GM23338 (cell line): ENCODE measurements around the gene PIWIL4. TPM values are rescaled to one million over a fixed set of nuclear protein-coding genes. Genes with fewer than 3 reads are reported as not detected.

Experiments used
- ATAC-seq: fragments of 200-7000 bp; cut with Tn5 transposase; 3 replicates; pipeline ENCODE4 v1.9.1; 2020
- DNase-seq: peaks from one replicate; pipeline ENCODE4 v3.0.0-alpha.2; 2015; ENCODE audit warnings: low spot score
- H2AFZ ChIP-seq: fragments of 200-600 bp; sonication (generic); 2 replicates; pipeline ENCODE4 v1.8.0; 2016; ENCODE audit warnings: antibody characterized with exemption, mild to moderate bottlenecking, moderate library complexity
- H3F3A ChIP-seq: fragments of 200-600 bp; sonication (generic); replicated peaks from 2 replicates; pipeline ENCODE4 v1.8.0; 2017; ENCODE audit warnings: antibody characterized with exemption, mixed run types, low read depth
- H3K27ac ChIP-seq: fragments of 200-600 bp; sonication (generic); 2 replicates; pipeline ENCODE4 v1.6.1; 2016; ENCODE audit warnings: low read depth
- H3K27me3 ChIP-seq: fragments of 200-600 bp; sonication (generic); 2 replicates; pipeline ENCODE4 v1.8.0; 2016; ENCODE audit warnings: mild to moderate bottlenecking, mixed run types, moderate library complexity; ENCODE audit not compliant: insufficient read depth
- H3K36me3 ChIP-seq: fragments of 200-600 bp; sonication (generic); 2 replicates; pipeline ENCODE4 v1.8.0; 2016; ENCODE audit warnings: mild to moderate bottlenecking; ENCODE audit not compliant: insufficient read depth
- H3K4me1 ChIP-seq: fragments of 200-600 bp; sonication (generic); 2 replicates; pipeline ENCODE4 v1.8.0; 2016; ENCODE audit warnings: mild to moderate bottlenecking, moderate library complexity; ENCODE audit not compliant: insufficient read depth
- H3K4me2 ChIP-seq: fragments of 200-600 bp; sonication (generic); 2 replicates; pipeline ENCODE4 v1.7.1; 2017; ENCODE audit warnings: mixed run types
- H3K4me3 ChIP-seq: fragments of 200-600 bp; sonication (generic); 2 replicates; pipeline ENCODE4 v1.6.1; 2016; ENCODE audit warnings: mixed run types
- H3K79me2 ChIP-seq: fragments of 200-600 bp; sonication (generic); replicated peaks from 2 replicates; pipeline ENCODE4 v1.8.0; 2017; ENCODE audit warnings: mild to moderate bottlenecking; ENCODE audit not compliant: insufficient read depth
- H3K9me2 ChIP-seq: fragments of 200-600 bp; sonication (generic); 2 replicates; pipeline ENCODE4 v1.8.0; 2017; ENCODE audit not compliant: insufficient read depth
- H4K20me1 ChIP-seq: fragments of 200-600 bp; sonication (generic); replicated peaks from 2 replicates; pipeline ENCODE4 v1.8.0; 2017; ENCODE audit warnings: mild to moderate bottlenecking; ENCODE audit not compliant: insufficient read depth
- H3K27ac Mint-ChIP-seq: 2 replicates; pipeline ENCODE4 v1.8.0; 2020; ENCODE audit warnings: inconsistent platforms, mild to moderate bottlenecking, moderate library complexity, mixed read lengths
- H3K27me3 Mint-ChIP-seq: 3 replicates; pipeline ENCODE4 v1.8.0; 2022; ENCODE audit warnings: low read depth, mild to moderate bottlenecking, moderate library complexity, mixed read lengths, inconsistent platforms; ENCODE audit not compliant: insufficient read depth, poor library complexity
- H3K36me3 Mint-ChIP-seq: 3 replicates; pipeline ENCODE4 v1.8.0; 2021; ENCODE audit warnings: low read depth, mild to moderate bottlenecking, inconsistent platforms, moderate library complexity, mixed read lengths
- H3K4me1 Mint-ChIP-seq: 3 replicates; pipeline ENCODE4 v1.8.0; 2020; ENCODE audit warnings: mild to moderate bottlenecking, inconsistent platforms, mixed read lengths
- H3K4me3 Mint-ChIP-seq: 3 replicates; pipeline ENCODE4 v1.8.0; 2021; ENCODE audit warnings: moderate library complexity, mild to moderate bottlenecking, inconsistent platforms, mixed read lengths
- H3K9me3 Mint-ChIP-seq: 3 replicates; pipeline ENCODE4 v1.8.0; 2020; ENCODE audit warnings: moderate library complexity, mild to moderate bottlenecking, inconsistent platforms, mixed read lengths
- CREB1 ChIP-seq: fragments of 250-450 bp; sonication (Bioruptor Pico); IDR thresholded peaks from 2 replicates; pipeline ENCODE4 v1.5.0; 2020; ENCODE audit warnings: low read depth, mild to moderate bottlenecking, moderate library complexity
- CTCF ChIP-seq, 2 experiments: fragments of 200-600 bp in 1 of 2; sonication (generic) in 1 of 2; conservative IDR thresholded peaks; 2 replicates each; pipeline versions ENCODE4 v1.5.1 to v1.6.1; 2016 to 2017; ENCODE audit warnings: antibody characterized with exemption in 2 of 2, low read depth in 2 of 2, mild to moderate bottlenecking in 2 of 2, moderate library complexity in 1 of 2
- EZH2 ChIP-seq: fragments of 200-600 bp; sonication (generic); IDR thresholded peaks from one replicate; pipeline ENCODE4 v1.8.0; 2017; ENCODE audit warnings: antibody characterized with exemption, mild to moderate bottlenecking, low read depth; ENCODE audit not compliant: unreplicated experiment
- EZH2phosphoT487 ChIP-seq: fragments of 200-600 bp; sonication (generic); IDR thresholded peaks from one replicate; pipeline ENCODE4 v1.8.1; 2018; ENCODE audit warnings: antibody characterized with exemption; ENCODE audit not compliant: unreplicated experiment
- JUNB ChIP-seq: IDR thresholded peaks from one replicate; pipeline ENCODE4 v1.6.1; 2016; ENCODE audit warnings: antibody characterized with exemption; ENCODE audit not compliant: unreplicated experiment
- NANOG ChIP-seq: IDR thresholded peaks from 2 replicates; pipeline ENCODE4 v1.6.1; 2016; ENCODE audit warnings: antibody characterized with exemption, borderline replicate concordance
- POLR2AphosphoS5 ChIP-seq: IDR thresholded peaks from 2 replicates; pipeline ENCODE4 v1.6.1; 2016; ENCODE audit warnings: antibody characterized with exemption, low read depth
- ZNF331 ChIP-seq: fragments of 250-450 bp; sonication (Bioruptor Pico); IDR thresholded peaks from 2 replicates; pipeline ENCODE4 v1.5.0; 2020; ENCODE audit warnings: low read depth, mild to moderate bottlenecking, moderate library complexity
- polyA plus RNA-seq: library from polyadenylated mRNA; unstranded; fragments of >200 nt; fragmentation: Nextera tagmentation; extraction: Ambion mirVana; gene quantifications from 2 replicates; pipeline ENCODE4 v1.2.1, GENCODE V29; 2016
- total RNA-seq: library from RNA; depleted of rRNA; stranded (reverse); fragments of >200 nt; shearing (Covaris generic); gene quantifications from 2 replicates; pipeline ENCODE4 v1.2.3, GENCODE V29; 2014
- TF ChIP-seq, protein P1 (sequence below): IDR thresholded peaks from 2 replicates; pipeline ENCODE4 v1.6.1; 2016; ENCODE audit warnings: antibody characterized with exemption

PIWIL4 gene
- total and polyA plus RNA-seq, 2 experiments from 2014 or later: 0.23 to 0.66 TPM

- Histone ChIP-seq H3K36me3 (no peaks in the 10 kb centered on the region), H4K20me1 (no peaks in the 10 kb centered on the region), H3K27me3 (no peaks in the 10 kb centered on the region), H3K4me1 (no peaks in the 10 kb centered on the region; the same call in 1 of the 2 replicates), H3F3A (no peaks in the 10 kb centered on the region), H3K79me2 (no peaks in the 10 kb centered on the region), H3K27ac (no peak overlapping the region), H3K4me3 (no peak overlapping the region), H3K9me2 (no peaks in the 10 kb centered on the region), H3K4me2 (no peak overlapping the region), H2AFZ (no peak overlapping the region)
- ATAC-seq (no peak), DNase-seq (no peak)
- peaks cover 10% of the 10 kb centered on the region for H3K4me1 Mint-ChIP-seq
- H3K27me3 Mint-ChIP-seq: no peaks in the 10 kb centered on the region
- peaks cover 7% of the 10 kb centered on the region; the same call in 2 of the 3 replicates for H3K36me3 Mint-ChIP-seq
- peaks cover 16% of the 10 kb centered on the region; the same call in 2 of the 3 replicates for H3K9me3 Mint-ChIP-seq
- no peak overlapping the region for H3K4me3 Mint-ChIP-seq
- TF ChIP-seq EZH2phosphoT487: no peak
- TF ChIP-seq JUNB: no peak
- TF ChIP-seq ZNF331 (CRISPR knock-in tag): no peak
- no peak for TF ChIP-seq CREB1 (CRISPR knock-in tag)
- TF ChIP-seq, protein P1, sequence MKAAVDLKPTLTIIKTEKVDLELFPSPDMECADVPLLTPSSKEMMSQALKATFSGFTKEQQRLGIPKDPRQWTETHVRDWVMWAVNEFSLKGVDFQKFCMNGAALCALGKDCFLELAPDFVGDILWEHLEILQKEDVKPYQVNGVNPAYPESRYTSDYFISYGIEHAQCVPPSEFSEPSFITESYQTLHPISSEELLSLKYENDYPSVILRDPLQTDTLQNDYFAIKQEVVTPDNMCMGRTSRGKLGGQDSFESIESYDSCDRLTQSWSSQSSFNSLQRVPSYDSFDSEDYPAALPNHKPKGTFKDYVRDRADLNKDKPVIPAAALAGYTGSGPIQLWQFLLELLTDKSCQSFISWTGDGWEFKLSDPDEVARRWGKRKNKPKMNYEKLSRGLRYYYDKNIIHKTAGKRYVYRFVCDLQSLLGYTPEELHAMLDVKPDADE: no peak
- TF ChIP-seq NANOG: no peak
- TF ChIP-seq POLR2AphosphoS5: no peak
- no peak for TF ChIP-seq EZH2
- no peak overlapping the region for H3K27ac Mint-ChIP-seq
Measured at GRCh38 chr11:94599510-94599909, 32.3 kb downstream of the PIWIL4 start.

DNA sequence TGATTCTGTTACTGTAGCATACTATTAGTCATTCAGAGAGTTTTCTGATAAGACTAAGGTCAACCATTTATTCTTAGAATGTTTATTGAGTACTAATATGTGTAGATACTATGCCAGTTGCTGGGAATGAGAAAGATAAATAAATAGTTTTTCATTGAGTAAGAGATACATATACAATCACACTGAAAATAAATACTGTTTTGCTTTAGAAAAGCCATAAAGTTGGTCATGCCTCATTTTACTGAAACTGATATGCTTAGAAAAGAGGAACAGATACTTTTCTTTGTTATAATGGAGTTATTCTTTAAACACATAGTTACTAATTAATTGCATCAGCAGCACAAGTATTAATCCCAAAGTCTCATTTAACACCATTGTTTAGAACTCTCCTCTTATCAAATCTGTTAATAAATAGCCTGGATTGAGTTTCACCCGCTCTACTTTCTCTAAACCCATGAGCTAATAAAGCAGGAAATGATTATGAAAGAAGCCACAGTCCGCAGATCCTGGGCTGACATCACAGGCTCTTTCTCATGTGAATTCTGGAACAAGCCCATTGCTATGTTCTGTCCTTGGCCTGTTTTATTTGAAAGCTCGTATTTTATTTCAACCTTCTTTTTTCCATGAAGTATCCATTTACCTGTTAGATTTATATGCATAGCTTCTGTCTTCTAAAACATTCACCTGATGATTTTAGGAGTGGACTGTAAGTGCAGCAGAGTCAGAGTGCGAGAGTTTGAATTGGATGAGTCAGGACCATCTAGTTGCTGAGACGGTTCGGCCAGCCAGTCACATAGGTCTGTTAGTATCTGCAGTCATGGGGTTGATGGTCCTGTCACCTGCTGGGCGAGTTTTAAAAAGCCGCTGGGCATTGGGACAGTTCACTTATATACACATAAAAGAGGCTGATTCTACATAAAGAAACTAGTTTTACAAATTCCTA is 35.5 kb downstream of the PIWIL4 start:
- Histone ChIP-seq H3K27ac (no peak overlapping the region), H3K4me2 (no peak overlapping the region), H4K20me1 (no peaks in the 10 kb centered on the region), H3K79me2 (no peaks in the 10 kb centered on the region), H3F3A (no peaks in the 10 kb centered on the region), H3K27me3 (no peaks in the 10 kb centered on the region), H3K36me3 (no peaks in the 10 kb centered on the region), H3K4me3 (no peak overlapping the region), H2AFZ (no peak overlapping the region), H3K9me2 (no peaks in the 10 kb centered on the region), H3K4me1 (peaks cover 7% of the 10 kb centered on the region)
- peaks cover 16% of the 10 kb centered on the region; the same call in 2 of the 3 replicates for H3K9me3 Mint-ChIP-seq
- peaks cover 19% of the 10 kb centered on the region for H3K4me1 Mint-ChIP-seq
- peak; percentile 71 for DNase-seq
- TF ChIP-seq CTCF (conservative IDR thresholded peaks at IDR 0.05; ENCODE audit: low read depth in 2 of 2) (peak; percentile 62 to 72), EZH2phosphoT487 (no peak)
- H3K27ac Mint-ChIP-seq: no peak overlapping the region
- H3K36me3 Mint-ChIP-seq: peaks cover 7% of the 10 kb centered on the region; the same call in 2 of the 3 replicates
- H3K27me3 Mint-ChIP-seq: no peaks in the 10 kb centered on the region
- peak; percentile 88 for ATAC-seq
- H3K4me3 Mint-ChIP-seq: no peak overlapping the region
